GM19438 (cell line): ENCODE measurements around the gene IFNLR1.
"Not testable (repeated sequence)": the region's sequence is repeated elsewhere in the genome, so short reads cannot be mapped to it uniquely, and the experiment has no call there.

ENCODE experiments used
- ATAC-seq: cut with Tn5 transposase; IDR thresholded peaks from one replicate; pipeline ENCODE4 v1.9.1; 2021; ENCODE audit warnings: low read depth; ENCODE audit not compliant: unreplicated experiment

IFNLR1 gene

GRCh38 chr1:24186993-24187790, at the start of gene IFNLR1:
TSS of gene IFNLR1 (minus strand) at chr1:24187289. CDS start at chr1:24187248, 41 bp downstream.
- no peak for ATAC-seq

- no peak for ATAC-seq
Measured at GRCh38 chr1:24235921-24236788, 49.1 kb upstream of the IFNLR1 start.

- ATAC-seq, result no peak
Measured at GRCh38 chr1:24233684-24234600, 46.9 kb upstream of the IFNLR1 start.

DNA sequence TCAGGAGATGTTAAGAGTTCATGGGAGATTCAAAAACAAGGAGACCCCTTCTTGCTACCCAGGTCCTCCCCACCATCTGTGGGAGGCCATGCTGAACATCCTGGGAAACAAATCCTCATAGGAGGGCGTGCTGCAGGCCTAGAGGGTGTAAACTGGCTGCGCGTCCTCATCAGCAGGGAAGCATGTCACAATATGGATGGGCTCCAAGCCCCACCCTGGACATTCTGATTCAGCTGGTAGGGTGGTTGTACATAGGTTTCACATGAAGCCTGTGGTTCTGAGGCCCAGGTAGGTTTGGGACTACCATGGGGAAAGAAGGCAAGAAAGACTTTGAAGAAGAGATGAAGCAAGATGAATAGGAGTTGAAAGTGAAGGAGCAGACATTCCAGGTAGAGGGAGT, 44.6 kb upstream of the IFNLR1 start:
- no peak for ATAC-seq

- ATAC-seq, result no peak
Measured at GRCh38 chr1:24228311-24228710, 41.2 kb upstream of the IFNLR1 start.

DNA sequence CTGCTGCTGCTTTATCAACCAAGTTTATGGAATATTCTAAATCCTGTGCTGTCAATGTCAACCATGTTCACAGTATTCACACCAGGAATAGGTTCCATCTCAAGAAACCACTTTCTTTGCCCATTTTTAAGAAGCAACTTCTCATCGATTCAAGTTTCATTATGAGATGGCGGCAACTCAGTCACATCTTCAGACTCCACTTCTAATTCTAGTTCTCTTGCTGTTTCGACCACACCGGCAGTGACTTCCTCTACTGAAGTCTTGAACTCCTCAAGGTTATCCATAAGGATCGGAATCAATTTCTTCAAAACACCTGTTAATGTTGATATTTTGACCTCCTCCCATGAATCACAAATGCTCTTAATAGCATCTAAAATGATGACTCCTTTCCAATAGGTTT, 39.7 kb upstream of the IFNLR1 start:
- ATAC-seq, result no peak

GRCh38 chr1:24224761-24225160, 37.7 kb upstream of the IFNLR1 start:
- ATAC-seq, result no peak

- ATAC-seq, result no peak
Measured at GRCh38 chr1:24224086-24224485, 37.0 kb upstream of the IFNLR1 start.

GRCh38 chr1:24222793-24223192, 35.7 kb upstream of the IFNLR1 start:
- ATAC-seq, result no peak

DNA sequence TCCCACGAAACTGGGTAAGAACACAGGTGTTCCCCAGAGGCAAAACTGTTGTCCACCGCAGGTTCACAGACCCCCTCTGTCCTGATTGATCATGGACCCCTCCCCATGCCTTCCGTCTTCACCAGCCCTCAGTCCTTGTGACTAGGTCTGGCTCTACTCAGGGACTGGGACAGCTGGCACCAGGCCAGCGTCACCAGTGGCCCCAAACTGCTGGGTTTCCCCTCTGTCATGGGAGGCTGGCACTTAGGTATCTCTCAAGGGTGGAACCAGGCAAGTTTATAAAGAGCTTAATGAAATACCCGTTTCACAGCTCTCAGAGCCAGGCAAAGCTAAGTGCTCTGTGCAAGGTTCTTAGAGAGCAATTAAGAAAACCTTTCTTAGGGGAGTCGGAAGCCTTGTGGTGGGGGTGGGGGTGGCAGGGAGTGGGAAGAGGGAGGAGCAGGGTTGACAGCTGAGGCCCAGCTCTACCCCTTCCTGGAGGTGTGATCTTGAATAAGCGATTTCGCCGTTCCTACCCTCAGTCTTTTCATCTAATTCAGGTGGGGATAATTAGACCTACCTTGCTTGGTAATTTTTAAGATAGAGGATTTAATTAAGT, 35.0 kb upstream of the IFNLR1 start:
- no peak for ATAC-seq

- ATAC-seq, result no peak
Measured at GRCh38 chr1:24221246-24221645, 34.2 kb upstream of the IFNLR1 start.

DNA sequence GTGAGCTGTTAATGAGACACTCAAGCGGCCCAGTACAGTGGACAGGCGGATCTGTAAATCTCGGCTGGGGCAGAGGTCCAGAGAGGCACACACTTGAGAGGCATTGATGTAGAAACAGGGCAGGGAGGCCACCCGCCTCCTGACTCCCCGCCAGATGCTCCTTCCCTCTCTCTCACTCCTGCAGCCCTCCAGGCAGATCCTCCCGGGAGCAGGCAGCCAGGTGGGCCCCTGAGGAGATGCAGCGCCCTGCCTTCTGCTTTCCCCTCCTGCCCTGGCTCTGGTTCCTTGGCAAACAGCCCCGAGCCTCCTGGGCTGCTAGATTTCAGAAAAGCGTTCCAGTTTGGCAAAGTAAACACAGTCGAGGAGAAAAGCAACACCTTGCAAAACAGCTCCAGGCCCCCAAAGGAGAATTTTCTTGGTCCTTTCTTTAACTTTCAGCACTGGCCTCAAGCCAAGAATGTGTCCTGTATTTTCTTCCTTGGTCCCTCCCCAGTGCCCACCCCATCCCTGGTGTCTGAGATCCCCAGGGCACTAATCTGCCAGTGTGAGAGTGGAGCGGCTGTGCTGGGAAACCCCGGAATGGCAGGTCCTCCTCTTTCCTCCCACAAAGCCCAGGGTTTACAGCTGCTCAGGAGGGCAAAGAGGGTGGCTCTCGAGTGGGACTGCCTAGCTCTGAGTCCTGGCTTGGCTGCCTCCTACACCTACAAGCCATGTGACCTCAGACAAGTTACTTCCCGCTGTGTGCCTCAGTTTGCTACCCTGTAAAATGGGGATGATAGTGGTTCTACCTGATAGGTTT, 29.4 kb upstream of the IFNLR1 start:
- ATAC-seq, result no peak

- no peak for ATAC-seq
Measured at GRCh38 chr1:24215226-24215814, 28.2 kb upstream of the IFNLR1 start.

- no peak for ATAC-seq
Measured at GRCh38 chr1:24212376-24212775, 25.3 kb upstream of the IFNLR1 start.

DNA sequence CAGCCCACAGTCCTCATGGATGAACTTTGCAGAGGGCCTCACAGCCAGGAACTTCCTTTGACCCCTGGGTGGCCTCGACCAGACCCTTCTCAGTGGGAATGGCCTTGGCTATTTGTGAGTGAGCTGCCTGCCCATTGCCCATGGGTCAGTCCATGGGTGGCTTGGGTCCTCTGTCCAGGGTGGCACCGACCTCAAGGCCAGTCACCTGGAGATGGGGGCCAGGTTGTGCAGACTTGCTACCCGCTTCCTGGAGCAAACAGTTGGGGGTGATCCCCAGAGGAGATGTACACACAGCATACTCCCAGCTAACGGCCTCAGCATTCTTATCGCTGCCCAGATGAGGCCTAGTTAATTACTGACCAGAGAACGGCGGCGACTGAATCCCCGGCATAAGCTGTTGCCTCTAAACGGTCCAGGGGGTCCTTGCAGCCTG, 23.1 kb upstream of the IFNLR1 start:
- ATAC-seq, result no peak

DNA sequence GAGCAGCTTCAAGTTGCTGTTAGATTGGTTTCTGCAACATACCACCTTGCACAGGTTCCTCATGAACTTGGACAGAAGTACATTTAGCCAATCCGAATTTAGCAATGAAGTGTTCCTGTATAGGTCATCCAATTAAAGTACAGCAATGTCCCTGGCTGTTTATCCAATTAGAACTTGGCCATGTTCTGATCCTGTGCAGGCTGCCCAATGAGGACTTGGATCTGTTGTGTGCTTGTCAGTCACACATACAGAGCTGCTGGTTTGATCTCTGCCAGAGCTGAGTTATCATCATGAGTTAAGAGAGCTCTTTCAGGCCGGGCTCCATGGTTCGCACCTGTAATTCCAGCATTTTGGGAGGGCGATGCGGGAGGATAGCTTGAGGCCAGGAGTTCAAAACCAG, 22.0 kb upstream of the IFNLR1 start:
- ATAC-seq, result no peak

DNA sequence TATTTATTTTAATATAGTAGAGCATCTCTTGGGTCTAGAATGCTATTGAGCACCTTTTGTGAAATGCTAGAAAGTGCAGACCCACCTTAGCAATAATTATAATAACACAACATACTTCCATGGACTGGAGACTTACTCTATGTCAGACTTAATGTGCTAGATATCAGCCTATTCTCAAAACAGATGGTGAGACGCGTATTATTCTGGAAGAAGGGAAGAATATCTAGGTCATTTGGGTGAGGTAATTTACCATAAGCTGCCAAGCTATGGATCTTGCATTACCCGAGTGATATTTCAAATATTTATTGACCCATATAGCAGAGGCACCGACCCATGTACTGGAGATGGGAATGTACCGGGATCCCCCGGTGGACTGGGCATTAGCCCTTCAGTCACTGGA, 20.6 kb upstream of the IFNLR1 start:
- no peak for ATAC-seq

- ATAC-seq, result not testable (repeated sequence)
Measured at GRCh38 chr1:24207395-24207687, 20.3 kb upstream of the IFNLR1 start.
